Measurements from ENCODE around the gene TMEM171. TPM values are rescaled to one million over a fixed set of nuclear protein-coding genes. Genes with fewer than 3 reads are reported as not detected.

The TMEM171 gene
- total and polyA plus RNA-seq, 2 donors (not counting 1 experiment from before 2014, with no cell fraction given): not detected

DNA sequence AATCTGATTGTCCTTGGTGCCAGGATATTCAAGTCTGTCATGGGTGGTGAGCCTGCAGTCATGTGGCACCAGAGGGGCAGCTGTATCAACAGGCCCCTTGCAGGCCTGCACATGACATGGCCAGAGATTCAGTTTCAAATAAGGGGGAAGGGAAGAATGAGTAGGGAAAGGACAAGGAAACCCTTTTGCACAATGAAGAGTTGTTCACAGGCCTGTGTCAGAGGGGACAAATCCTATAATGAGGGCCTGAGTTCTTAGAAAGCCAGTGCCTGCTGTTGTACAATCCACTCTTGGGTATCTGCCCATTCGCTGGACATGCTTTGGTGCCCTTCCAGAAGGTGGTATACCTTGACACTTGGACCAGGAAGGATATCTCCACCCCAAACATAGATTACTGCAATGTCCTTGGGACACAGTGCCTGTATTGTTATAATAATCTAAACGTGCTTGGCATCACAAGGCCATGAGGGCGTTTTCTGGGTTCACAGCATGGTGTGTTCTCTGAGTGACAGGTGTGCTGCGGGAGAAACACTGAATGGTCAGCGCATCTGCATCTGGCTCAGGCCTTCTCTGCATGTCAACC, 1.9 kb upstream of the TMEM171 start:
- no peak for ATAC-seq (ENCODE audit: low read depth)
- Histone ChIP-seq H3K9me3 (ENCODE audit: control extremely low read depth in 1 of 3, control insufficient read depth in 2 of 3, insufficient read depth in 1 of 3, low read length in 2 of 3) (peaks cover 0 to 6% (median 0%) of the 10 kb centered on the region in 3 donors), H3K9ac (ENCODE audit: low read length) (no peak overlapping the region), H3K4me1 (ENCODE audit: control insufficient read depth in 2 of 2, insufficient read depth in 2 of 2, low read length in 2 of 2) (no peaks in the 10 kb centered on the region), H3K27ac (ENCODE audit: low read length in 2 of 2) (no peak overlapping the region), H3K4me2 (replicated peaks; ENCODE audit: low read depth, low read length, poor library complexity, severe bottlenecking) (no peak overlapping the region), H3K79me2 (ENCODE audit: control insufficient read depth, insufficient read depth, low read length) (no peaks in the 10 kb centered on the region), H3K36me3 (replicated peaks in 1 of 2; ENCODE audit: control extremely low read depth in 1 of 2, control insufficient read depth in 1 of 2, extremely low read depth in 1 of 2, insufficient read depth in 2 of 2, low read length in 1 of 2) (no peaks in the 10 kb centered on the region), H3K27me3 (replicated peaks in 1 of 4; ENCODE audit: control extremely low read depth in 1 of 4, control insufficient read depth in 3 of 4, insufficient read depth in 4 of 4, low read length in 3 of 4) (peaks cover 0 to 37% (median 18%) of the 10 kb centered on the region in 4 experiments), H3K4me3 (ENCODE audit: control extremely low read depth in 1 of 5, extremely low read depth in 1 of 5, insufficient read depth in 1 of 5, low read depth in 2 of 5, low read length in 4 of 5) (no peak overlapping the region), H4K20me1 (ENCODE audit: control insufficient read depth, insufficient read depth, low read length, poor library complexity, severe bottlenecking) (no peaks in the 10 kb centered on the region), H2AFZ (ENCODE audit: insufficient read depth, low read depth, low read length, poor library complexity, severe bottlenecking) (no peak overlapping the region)
- ChIA-PET CTCF (no interaction called here), POLR2A (no interaction called here)
- DNase-seq: no peak
- H3K27me3 Mint-ChIP-seq: peaks cover 51% of the 10 kb centered on the region
- H3K4me3 Mint-ChIP-seq: no peak overlapping the region
- intact Hi-C loops (cut with micrococcal nuclease): no loop called here
- 90% methylated on average over 5 of the region's 5 CpGs for WGBS (ENCODE audit: insufficient coverage)
- peaks cover 10% of the 10 kb centered on the region for H3K4me1 Mint-ChIP-seq
- no peaks in the 10 kb centered on the region for H3K9me3 Mint-ChIP-seq (ENCODE audit: insufficient read depth)
- H3K27ac Mint-ChIP-seq: no peak overlapping the region
- TF ChIP-seq CTCF (IDR thresholded peaks at IDR 0.05): no peak
- no peak for TF ChIP-seq EZH2 (IDR thresholded peaks at IDR 0.05; ENCODE audit: borderline replicate concordance, insufficient read depth, low read depth, low read length, poor library complexity, severe bottlenecking)

DNA sequence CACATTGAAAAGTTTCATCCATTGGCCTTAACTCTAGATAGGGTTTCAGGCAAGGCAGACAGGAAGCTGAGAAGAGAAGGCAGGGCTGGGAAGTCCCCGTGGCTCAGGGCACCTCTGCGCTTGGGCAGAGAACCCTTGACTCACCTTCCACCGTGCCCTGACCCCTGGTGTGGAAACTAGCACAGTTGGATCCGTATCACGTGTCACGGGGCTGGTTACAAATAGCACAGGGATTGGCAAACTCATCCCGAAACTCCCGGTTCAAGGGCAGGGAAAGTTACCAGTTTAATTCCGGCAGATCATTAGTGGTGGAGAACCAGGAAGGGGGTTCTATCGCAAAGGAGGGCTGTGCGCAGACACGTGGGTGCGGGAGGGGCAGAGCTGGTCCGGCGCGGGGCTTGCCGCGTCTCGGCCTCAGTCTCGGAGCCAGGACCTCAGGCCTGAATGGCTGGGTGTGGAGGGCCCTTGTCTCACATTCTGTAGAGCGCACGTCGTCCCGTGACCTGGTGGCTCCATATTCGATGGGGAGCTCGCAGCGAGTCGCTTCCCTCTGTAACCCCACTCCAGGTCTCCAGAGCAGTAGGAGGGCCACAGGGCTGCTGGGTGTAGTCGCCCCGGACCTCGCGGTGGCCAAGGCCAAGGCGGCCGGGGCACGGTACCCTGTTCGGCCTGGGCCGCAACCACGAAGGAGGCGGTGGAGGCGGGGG, 771 bp upstream of the TMEM171 start:
- Histone ChIP-seq H3K4me2 (replicated peaks; ENCODE audit: low read depth, low read length, poor library complexity, severe bottlenecking) (peak overlapping the region; percentile 3), H3K9me3 (ENCODE audit: control extremely low read depth in 1 of 3, control insufficient read depth in 2 of 3, insufficient read depth in 1 of 3, low read length in 2 of 3) (peaks cover 0 to 6% (median 0%) of the 10 kb centered on the region in 3 donors), H3K4me1 (ENCODE audit: control insufficient read depth in 2 of 2, insufficient read depth in 2 of 2, low read length in 2 of 2) (no peaks in the 10 kb centered on the region), H4K20me1 (ENCODE audit: control insufficient read depth, insufficient read depth, low read length, poor library complexity, severe bottlenecking) (no peaks in the 10 kb centered on the region), H2AFZ (ENCODE audit: insufficient read depth, low read depth, low read length, poor library complexity, severe bottlenecking) (no peak overlapping the region), H3K36me3 (replicated peaks in 1 of 2; ENCODE audit: control extremely low read depth in 1 of 2, control insufficient read depth in 1 of 2, extremely low read depth in 1 of 2, insufficient read depth in 2 of 2, low read length in 1 of 2) (no peaks in the 10 kb centered on the region), H3K9ac (ENCODE audit: low read length) (no peak overlapping the region), H3K27ac (ENCODE audit: low read length in 2 of 2) (no peak overlapping the region), H3K27me3 (replicated peaks in 1 of 4; ENCODE audit: control extremely low read depth in 1 of 4, control insufficient read depth in 3 of 4, insufficient read depth in 4 of 4, low read length in 3 of 4) (peaks cover 0 to 45% (median 19%) of the 10 kb centered on the region in 4 experiments), H3K79me2 (ENCODE audit: control insufficient read depth, insufficient read depth, low read length) (no peaks in the 10 kb centered on the region), H3K4me3 (ENCODE audit: control extremely low read depth in 1 of 5, extremely low read depth in 1 of 5, insufficient read depth in 1 of 5, low read depth in 2 of 5, low read length in 4 of 5) (no peak overlapping the region)
- no peak overlapping the region for H3K27ac Mint-ChIP-seq
- no peaks in the 10 kb centered on the region for H3K9me3 Mint-ChIP-seq (ENCODE audit: insufficient read depth)
- intact Hi-C loops (cut with micrococcal nuclease): no loop called here
- 22% methylated on average over 40 of the region's 40 CpGs for WGBS (ENCODE audit: insufficient coverage)
- DNase-seq (no peak), ATAC-seq (ENCODE audit: low read depth) (no peak)
- TF ChIP-seq CTCF (IDR thresholded peaks at IDR 0.05): no peak
- no peak for TF ChIP-seq EZH2 (IDR thresholded peaks at IDR 0.05; ENCODE audit: borderline replicate concordance, insufficient read depth, low read depth, low read length, poor library complexity, severe bottlenecking)
- POLR2A ChIA-PET: no interaction called here
- peak overlapping the region; percentile 44 for H3K4me3 Mint-ChIP-seq
- CTCF ChIA-PET: no interaction called here
- peaks cover 52% of the 10 kb centered on the region for H3K27me3 Mint-ChIP-seq
- peaks cover 13% of the 10 kb centered on the region for H3K4me1 Mint-ChIP-seq

Data from B cell (primary cell).